Liver (tissue), 9 donors: ENCODE data around the gene TLE2. TPM values are rescaled to one million over a fixed set of nuclear protein-coding genes. Genes with fewer than 3 reads are reported as not detected.

Experiments used
- DNase-seq: peaks from one replicate; pipeline ENCODE4 v3.0.0-alpha.2; 2017; ENCODE audit warnings: low spot score
- H3K27ac ChIP-seq, 2 donors: one replicate each; pipeline ENCODE4 v1.7.0; 2013; ENCODE audit warnings: inconsistent platforms in 2 of 2, low read length in 2 of 2, control low read depth in 1 of 2, low read depth in 1 of 2, mild to moderate bottlenecking in 1 of 2
- H3K27me3 ChIP-seq, 4 donors: one replicate each; pipeline versions ENCODE4 v1.6.1 to v1.7.0; 2013; ENCODE audit warnings: low read length in 3 of 4, inconsistent platforms in 1 of 4, mild to moderate bottlenecking in 1 of 4, moderate library complexity in 1 of 4; ENCODE audit not compliant: control insufficient read depth in 4 of 4, insufficient read depth in 4 of 4
- H3K36me3 ChIP-seq, 4 donors: one replicate each; pipeline versions ENCODE4 v1.6.1 to v1.7.0; 2013; ENCODE audit warnings: low read length in 3 of 4, mild to moderate bottlenecking in 3 of 4, low read depth in 1 of 4, moderate library complexity in 1 of 4; ENCODE audit not compliant: control insufficient read depth in 4 of 4, insufficient read depth in 3 of 4
- H3K4me1 ChIP-seq, 4 donors: one replicate each; pipeline versions ENCODE4 v1.6.1 to v1.7.0; 2013; ENCODE audit warnings: low read length in 3 of 4, mild to moderate bottlenecking in 3 of 4, moderate library complexity in 1 of 4; ENCODE audit not compliant: control insufficient read depth in 4 of 4, insufficient read depth in 4 of 4
- H3K4me3 ChIP-seq, 3 donors: one replicate each; pipeline versions ENCODE4 v1.6.1 to v1.7.0; 2013; ENCODE audit warnings: low read length in 3 of 3, control low read depth in 1 of 3, low read depth in 1 of 3, mild to moderate bottlenecking in 1 of 3
- H3K9ac ChIP-seq, 2 donors: one replicate each; pipeline ENCODE4 v1.7.0; 2013; ENCODE audit warnings: low read length in 2 of 2, mild to moderate bottlenecking in 2 of 2, moderate library complexity in 2 of 2, control low read depth in 1 of 2, low read depth in 1 of 2
- H3K9me3 ChIP-seq, 4 donors: one replicate each; pipeline versions ENCODE4 v1.6.1 to v1.7.0; 2013; ENCODE audit warnings: low read length in 3 of 4; ENCODE audit not compliant: control insufficient read depth in 4 of 4
- ATF3 ChIP-seq: IDR thresholded peaks from 2 replicates; pipeline ENCODE4 v1.6.1; 2016; ENCODE audit warnings: antibody characterized with exemption
- CTCF ChIP-seq: fragments of 150-350 bp; IDR thresholded peaks from 2 replicates; pipeline ENCODE4 v1.5.1; 2017; ENCODE audit warnings: improper control_type of control experiment, low read depth, low read length; ENCODE audit not compliant: missing input control
- EGR1 ChIP-seq, 2 donors: IDR thresholded peaks; 2 replicates each; pipeline ENCODE4 v1.6.1; 2016 to 2018; ENCODE audit warnings: antibody characterized with exemption in 2 of 2, low read depth in 2 of 2
- FOXA1 ChIP-seq: IDR thresholded peaks from 2 replicates; pipeline ENCODE4 v1.6.1; 2016; ENCODE audit warnings: antibody characterized with exemption
- FOXA2 ChIP-seq: IDR thresholded peaks from 2 replicates; pipeline ENCODE4 v1.6.1; 2016; ENCODE audit warnings: antibody characterized with exemption
- GABPA ChIP-seq, 2 donors: IDR thresholded peaks in 1 of 2; conservative IDR thresholded peaks in 1 of 2; 2 replicates each; pipeline ENCODE4 v1.6.1; 2016; ENCODE audit warnings: antibody characterized with exemption in 2 of 2, mild to moderate bottlenecking in 1 of 2, moderate library complexity in 1 of 2
- HNF4A ChIP-seq, 2 donors: conservative IDR thresholded peaks; 2 replicates each; pipeline ENCODE4 v1.6.1; 2016; ENCODE audit warnings: antibody characterized with exemption in 2 of 2, mild to moderate bottlenecking in 2 of 2
- JUND ChIP-seq, 2 donors: IDR thresholded peaks; 2 replicates each; pipeline ENCODE4 v1.6.1; 2016; ENCODE audit warnings: antibody characterized with exemption in 2 of 2
- MAX ChIP-seq: IDR thresholded peaks from 2 replicates; pipeline ENCODE4 v1.6.1; 2016; ENCODE audit warnings: antibody characterized with exemption
- NR2F2 ChIP-seq: IDR thresholded peaks from 2 replicates; pipeline ENCODE4 v1.6.1; 2016; ENCODE audit warnings: antibody characterized with exemption
- REST ChIP-seq: IDR thresholded peaks from 2 replicates; pipeline ENCODE4 v1.6.1; 2016; ENCODE audit warnings: antibody characterized with exemption, mild to moderate bottlenecking
- RXRA ChIP-seq, 2 donors: IDR thresholded peaks; 2 replicates each; pipeline ENCODE4 v1.6.1; 2017 to 2018; ENCODE audit warnings: antibody characterized with exemption in 2 of 2, mild to moderate bottlenecking in 1 of 2
- SP1 ChIP-seq: IDR thresholded peaks from 2 replicates; pipeline ENCODE4 v1.6.1; 2018; ENCODE audit warnings: antibody characterized with exemption, mild to moderate bottlenecking
- TAF1 ChIP-seq: conservative IDR thresholded peaks from 2 replicates; pipeline ENCODE4 v1.6.1; 2016; ENCODE audit warnings: antibody characterized with exemption, mild to moderate bottlenecking
- YY1 ChIP-seq: IDR thresholded peaks from 2 replicates; pipeline ENCODE4 v1.6.1; 2016; ENCODE audit warnings: antibody characterized with exemption, mild to moderate bottlenecking
- WGBS: extraction: QIAGEN DNeasy Blood & Tissue Kit; methylation state at CpG from one replicate; pipeline ENCODE4 v1.1.7; 2013; 5-methylcytosine and 5-hydroxymethylcytosine counted together
- polyA plus RNA-seq, 2 donors: library from polyadenylated mRNA; stranded (reverse) in 1 of 2; unstranded in 1 of 2; fragments of 200-250 nt in 1 of 2; fragments of >200 nt in 1 of 2; fragmentation: Nextera tagmentation in 1 of 2; extraction: Ambion mirVana in 1 of 2; gene quantifications; one replicate each; pipeline versions ENCODE4 v1.2.1 to v1.2.3, GENCODE V29; 2013 to 2015
- total RNA-seq, 2 donors: library from RNA; depleted of rRNA; stranded (reverse); fragments of >200 nt; gene quantifications; one replicate each; pipeline ENCODE4 v1.2.3, GENCODE V29; 2014
- donor health status: healthy.
- donor health status: healthy.
- donor health status: healthy.
- donor health status: healthy.
- donor health status: healthy.

Gene TLE2
- total and polyA plus RNA-seq, 4 donors, result 3.6 to 9.3 (median 5.8) TPM

- TF ChIP-seq ATF3 (no peak), MAX (no peak), GABPA (IDR thresholded peaks at IDR 0.05 in 1 of 2, conservative IDR thresholded peaks at IDR 0.05 in 1 of 2) (no peak)
These were observed 20.1 kb downstream of the TLE2 start (continued) for GRCh38 chr19:3008994-3009393.

- Histone ChIP-seq H3K27me3 (no peaks in the 10 kb centered on the region), H3K4me3 (no peak overlapping the region), H3K9me3 (no peaks in the 10 kb centered on the region), H3K9ac (no peak overlapping the region), H3K36me3 (peaks cover 0 to 19% (median 4%) of the 10 kb centered on the region in 4 donors), H3K4me1 (no peaks in the 10 kb centered on the region), H3K27ac (no peak overlapping the region)
- DNase-seq, result no peak
- TF ChIP-seq ATF3 (no peak), CTCF (no peak), HNF4A (conservative IDR thresholded peaks at IDR 0.05) (no peak), YY1 (no peak), JUND (IDR thresholded peaks at IDR 0.05) (no peak), MAX (no peak), FOXA2 (no peak), RXRA (IDR thresholded peaks at IDR 0.05) (no peak), EGR1 (IDR thresholded peaks at IDR 0.05; ENCODE audit: low read depth in 2 of 2) (no peak), TAF1 (no peak), REST (no peak), GABPA (IDR thresholded peaks at IDR 0.05 in 1 of 2, conservative IDR thresholded peaks at IDR 0.05 in 1 of 2) (no peak), SP1 (no peak)
- 91% methylated on average over 9 of the region's 9 CpGs for WGBS
These were observed 21.1 kb downstream of the TLE2 start for GRCh38 chr19:3007975-3008374.

- 90% methylated on average over 37 of the region's 37 CpGs for WGBS
- H3K4me1 ChIP-seq, result no peaks in the 10 kb centered on the region
- no peak overlapping the region for H3K27ac ChIP-seq
- no peak overlapping the region for H3K4me3 ChIP-seq
- DNase-seq, result no peak
- TF ChIP-seq TAF1 (no peak), ATF3 (no peak), EGR1 (IDR thresholded peaks at IDR 0.05; ENCODE audit: low read depth in 2 of 2) (no peak), SP1 (no peak), NR2F2 (no peak), MAX (no peak), GABPA (IDR thresholded peaks at IDR 0.05 in 1 of 2, conservative IDR thresholded peaks at IDR 0.05 in 1 of 2) (no peak), FOXA1 (no peak), HNF4A (conservative IDR thresholded peaks at IDR 0.05) (no peak), RXRA (IDR thresholded peaks at IDR 0.05) (no peak), JUND (IDR thresholded peaks at IDR 0.05) (no peak)
- no peaks in the 10 kb centered on the region for H3K27me3 ChIP-seq
- H3K9ac ChIP-seq, result no peak overlapping the region
- H3K9me3 ChIP-seq, result no peaks in the 10 kb centered on the region
- H3K36me3 ChIP-seq, result peaks cover 0 to 17% (median 4%) of the 10 kb centered on the region in 4 donors
These were observed 22.9 kb downstream of the TLE2 start for GRCh38 chr19:3006075-3006767.
